ENCODE measurements around the gene ZNF514. TPM values are rescaled to one million over a fixed set of nuclear protein-coding genes. Genes with fewer than 3 reads are reported as not detected.

ZNF514 gene
- total RNA-seq, 2 experiments from 2014 or later, result 9.7 to 15.3 TPM

- peak within 1 kb of the TSS; percentile 99 for H2AFZ ChIP-seq (ENCODE audit: low read length)
- no peaks in the 10 kb centered on the region for H4K20me1 ChIP-seq (ENCODE audit: insufficient read depth, low read length)
- H3K4me2 ChIP-seq (ENCODE audit: low read length), result peak within 1 kb of the TSS; percentile 68
- ChIA-PET CTCF (ENCODE audit: unreplicated experiment) (no interaction called here), POLR2A (interaction anchor here (1.0 to 1.5 kb wide), 2 partner anchors 42 to 86 kb away, joined by 3 read pairs; partner anchors contain the start of genes MRPS5 and ZNF2)
- H3K9me3 ChIP-seq (ENCODE audit: low read length), result peaks cover 20% of the 10 kb centered on the region; the same call in 1 of the 2 replicates
- no TSS peak for BruUV-seq (replicated peaks)
- DNase-seq (ENCODE audit: low spot score), result peak; percentile 88
- peaks cover 13% of the 10 kb centered on the region for H3K36me3 ChIP-seq (ENCODE audit: insufficient read depth, low read length)
- TF ChIP-seq EZH2phosphoT487 (IDR thresholded peaks at IDR 0.05; ENCODE audit: borderline replicate concordance, low read depth, low read length) (no peak), CTCF (conservative IDR thresholded peaks at IDR 0.05; ENCODE audit: low read length) (peak; percentile 63)
- H3K9me2 ChIP-seq (ENCODE audit: insufficient read depth, low read length), result no peaks in the 10 kb centered on the region
- intact Hi-C loops (cut with micrococcal nuclease; ENCODE audit: unreplicated experiment), result loop anchor here (1.0 to 2.0 kb wide), 3 partner anchors 43 to 185 kb away; partner anchors contain the start of gene ZNF2
- peak within 1 kb of the TSS; percentile 83 for H3K4me3 ChIP-seq (ENCODE audit: low read depth, low read length, poor library complexity, severe bottlenecking)
- no peaks in the 10 kb centered on the region for H3K79me2 ChIP-seq (ENCODE audit: insufficient read depth, low read depth, low read length)
- peaks cover 4% of the 10 kb centered on the region for H3K4me1 ChIP-seq (ENCODE audit: insufficient read depth, low read length, poor library complexity, severe bottlenecking)
- H3K27ac ChIP-seq (ENCODE audit: low read depth, low read length, poor library complexity, severe bottlenecking), result peak within 1 kb of the TSS; percentile 32
Measured at GRCh38 chr2:95207111-95207961, 47.7 kb upstream of the ZNF514 start, which contains the start of gene ZNF892. TSS of gene ZNF892 (plus strand) at chr2:95207521. CDS start at chr2:95207816, 295 bp downstream.

GRCh38 chr2:95206096-95206495 is 46.4 kb upstream of the ZNF514 start:
- H3K9me3 ChIP-seq (ENCODE audit: low read length), result peaks cover 17% of the 10 kb centered on the region; the same call in 1 of the 2 replicates
- H3K9me2 ChIP-seq (ENCODE audit: insufficient read depth, low read length), result no peaks in the 10 kb centered on the region
- TF ChIP-seq CTCF (conservative IDR thresholded peaks at IDR 0.05; ENCODE audit: low read length), result no peak
- no peak for TF ChIP-seq EZH2phosphoT487 (IDR thresholded peaks at IDR 0.05; ENCODE audit: borderline replicate concordance, low read depth, low read length)
- H3K79me2 ChIP-seq (ENCODE audit: insufficient read depth, low read depth, low read length), result no peaks in the 10 kb centered on the region
- peaks cover 4% of the 10 kb centered on the region for H3K4me1 ChIP-seq (ENCODE audit: insufficient read depth, low read length, poor library complexity, severe bottlenecking)
- peak overlapping the region; percentile 83 for H3K4me3 ChIP-seq (ENCODE audit: low read depth, low read length, poor library complexity, severe bottlenecking)
- BruUV-seq (replicated peaks), result no TSS peak
- ChIA-PET CTCF (ENCODE audit: unreplicated experiment) (no interaction called here), POLR2A (interaction anchor here (1.5 kb wide), 1 partner anchor 84 kb away, joined by 3 read pairs; the partner anchor contains the start of gene MRPS5)
- no peak overlapping the region for H3K27ac ChIP-seq (ENCODE audit: low read depth, low read length, poor library complexity, severe bottlenecking)
- peaks cover under 1% of the 10 kb centered on the region; the same call in 1 of the 2 replicates for H3K36me3 ChIP-seq (ENCODE audit: insufficient read depth, low read length)
- no peaks in the 10 kb centered on the region for H4K20me1 ChIP-seq (ENCODE audit: insufficient read depth, low read length)
- DNase-seq (ENCODE audit: low spot score), result no peak
- peak overlapping the region; percentile 99; the same call in 1 of the 2 replicates for H2AFZ ChIP-seq (ENCODE audit: low read length)
- peak overlapping the region; percentile 68 for H3K4me2 ChIP-seq (ENCODE audit: low read length)
- intact Hi-C loops (cut with micrococcal nuclease; ENCODE audit: unreplicated experiment), result loop anchor here (2.0 kb wide), 2 partner anchors 41 to 129 kb away; partner anchors contain the start of gene ZNF2
